Neural crest cell (in vitro differentiated cells): Measurements from ENCODE around the gene SPAG9. TPM values are rescaled to one million over a fixed set of nuclear protein-coding genes. Genes with fewer than 3 reads are reported as not detected.

Source experiments
- DNase-seq: peaks from one replicate; pipeline ENCODE4 v3.0.0; 2021; ENCODE audit warnings: low read depth, mixed read lengths, low spot score
- H3K27ac Mint-ChIP-seq: one replicate; pipeline ENCODE4 v1.8.0; 2021; ENCODE audit warnings: mild to moderate bottlenecking, mixed read lengths; ENCODE audit not compliant: unreplicated experiment
- H3K27me3 Mint-ChIP-seq: 2 replicates; pipeline ENCODE4 v1.8.0; 2021; ENCODE audit warnings: low read depth, mild to moderate bottlenecking, mixed read lengths
- H3K36me3 Mint-ChIP-seq: 2 replicates; pipeline ENCODE4 v1.8.0; 2021; ENCODE audit warnings: low read depth, mild to moderate bottlenecking, mixed read lengths
- H3K4me1 Mint-ChIP-seq: 2 replicates; pipeline ENCODE4 v1.8.0; 2021; ENCODE audit warnings: mixed read lengths
- H3K4me3 Mint-ChIP-seq: one replicate; pipeline ENCODE4 v1.8.0; 2021; ENCODE audit warnings: mild to moderate bottlenecking, mixed read lengths
- H3K9me3 Mint-ChIP-seq: 2 replicates; pipeline ENCODE4 v1.8.0; 2021; ENCODE audit warnings: mixed read lengths
- CTCF ChIP-seq: fragments of 200-600 bp; sonication (generic); conservative IDR thresholded peaks from 2 replicates; pipeline ENCODE4 v1.5.0; 2021; ENCODE audit warnings: antibody characterized with exemption, mild to moderate bottlenecking
- total RNA-seq: library from RNA; stranded (reverse); gene quantifications from 2 replicates; pipeline ENCODE4 v1.2.1, GENCODE V29; 2021

Gene SPAG9
- total RNA-seq, 1 donor from 2014 or later, result 116 TPM

GRCh38 chr17:51016099-51016498, 104.6 kb downstream of the SPAG9 start:
- peaks cover 28% of the 10 kb centered on the region for H3K4me1 Mint-ChIP-seq
- no peak overlapping the region for H3K4me3 Mint-ChIP-seq
- H3K9me3 Mint-ChIP-seq, result no peaks in the 10 kb centered on the region
- TF ChIP-seq CTCF, result no peak
- peaks cover 3% of the 10 kb centered on the region for H3K36me3 Mint-ChIP-seq
- no peak for DNase-seq
- H3K27me3 Mint-ChIP-seq, result no peaks in the 10 kb centered on the region
- H3K27ac Mint-ChIP-seq, result peak overlapping the region; percentile 65

- H3K9me3 Mint-ChIP-seq, result no peaks in the 10 kb centered on the region
- peaks cover 7% of the 10 kb centered on the region for H3K36me3 Mint-ChIP-seq
- H3K4me1 Mint-ChIP-seq, result peaks cover 28% of the 10 kb centered on the region
- H3K4me3 Mint-ChIP-seq, result no peak overlapping the region
- H3K27me3 Mint-ChIP-seq, result no peaks in the 10 kb centered on the region
- H3K27ac Mint-ChIP-seq, result peak overlapping the region; percentile 75
- DNase-seq, result no peak
- TF ChIP-seq CTCF, result no peak
These were observed 105.5 kb downstream of the SPAG9 start for GRCh38 chr17:51015145-51015558.

DNA sequence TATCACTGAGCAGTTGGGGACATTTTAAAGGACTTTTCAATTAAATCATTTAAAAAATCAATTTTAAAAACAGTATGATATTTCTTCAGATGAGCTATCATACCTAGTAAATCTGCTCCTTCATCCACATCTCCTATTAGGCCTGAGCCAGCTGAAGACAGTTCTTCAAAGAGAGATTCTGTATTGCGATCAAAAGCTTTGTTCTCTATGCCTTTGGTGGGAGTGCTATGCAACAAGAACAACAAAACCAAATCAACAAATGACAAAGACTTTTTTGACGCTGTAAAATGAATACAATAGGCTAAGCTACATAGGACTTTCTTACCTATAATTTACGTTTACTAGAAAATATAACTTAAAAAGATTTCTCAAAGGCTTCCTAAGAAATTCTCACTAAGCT, 106.5 kb downstream of the SPAG9 start:
- Mint-ChIP-seq H3K36me3 (peaks cover 4% of the 10 kb centered on the region), H3K9me3 (no peaks in the 10 kb centered on the region)

DNA sequence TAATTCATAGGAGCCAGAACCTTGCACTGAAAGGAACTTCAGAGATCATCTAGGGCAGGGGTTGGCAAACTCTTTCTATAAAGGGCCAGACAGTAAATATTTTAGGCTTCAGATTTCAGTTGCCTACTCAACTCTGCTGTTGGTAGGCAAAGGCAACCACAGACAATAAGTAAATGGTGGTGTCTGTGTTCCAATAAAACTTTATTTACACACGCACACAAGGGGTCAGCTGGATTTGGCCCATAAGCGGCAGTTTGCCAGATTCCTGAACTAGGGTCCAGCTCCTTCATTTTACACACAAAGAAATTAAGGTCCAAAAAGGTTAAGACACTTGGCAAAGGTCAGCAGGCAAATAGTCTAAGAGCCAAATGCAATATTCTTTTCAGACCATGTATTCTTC, 107.3 kb downstream of the SPAG9 start:
- no peak for TF ChIP-seq CTCF
- H3K27ac Mint-ChIP-seq, result no peak overlapping the region
- H3K4me1 Mint-ChIP-seq, result peaks cover 26% of the 10 kb centered on the region
- no peak for DNase-seq
- H3K27me3 Mint-ChIP-seq, result no peaks in the 10 kb centered on the region
- H3K4me3 Mint-ChIP-seq, result no peak overlapping the region
- H3K36me3 Mint-ChIP-seq, result peaks cover 4% of the 10 kb centered on the region
- H3K9me3 Mint-ChIP-seq, result no peaks in the 10 kb centered on the region

More for the DNA sequence above, 106.5 kb downstream of the SPAG9 start:
- no peak for DNase-seq
- TF ChIP-seq CTCF, result no peak
- H3K4me1 Mint-ChIP-seq, result peaks cover 26% of the 10 kb centered on the region
- no peak overlapping the region for H3K27ac Mint-ChIP-seq
- H3K27me3 Mint-ChIP-seq, result no peaks in the 10 kb centered on the region
- H3K4me3 Mint-ChIP-seq, result no peak overlapping the region

GRCh38 chr17:51012538-51012937, 108.1 kb downstream of the SPAG9 start:
- Mint-ChIP-seq H3K27ac (no peak overlapping the region), H3K27me3 (no peaks in the 10 kb centered on the region), H3K4me1 (peaks cover 26% of the 10 kb centered on the region), H3K4me3 (no peak overlapping the region), H3K9me3 (no peaks in the 10 kb centered on the region), H3K36me3 (peaks cover 6% of the 10 kb centered on the region)
- TF ChIP-seq CTCF, result no peak
- no peak for DNase-seq
